Breast epithelium (tissue), 3 donors: ENCODE measurements around the gene KHDC4.

Source experiments
- CTCF ChIP-seq, 3 donors: fragments of 450-650 bp; IDR thresholded peaks; one replicate each; pipeline ENCODE4 v1.5.1; 2016 to 2017; ENCODE audit warnings: antibody characterized with exemption in 3 of 3, mild to moderate bottlenecking in 3 of 3, moderate library complexity in 3 of 3
- POLR2AphosphoS5 ChIP-seq, 3 donors: sonication (generic); formaldehyde crosslinking; IDR thresholded peaks; one replicate each; pipeline ENCODE4 v1.6.1; 2017; ENCODE audit warnings: antibody characterized with exemption in 3 of 3

DNA sequence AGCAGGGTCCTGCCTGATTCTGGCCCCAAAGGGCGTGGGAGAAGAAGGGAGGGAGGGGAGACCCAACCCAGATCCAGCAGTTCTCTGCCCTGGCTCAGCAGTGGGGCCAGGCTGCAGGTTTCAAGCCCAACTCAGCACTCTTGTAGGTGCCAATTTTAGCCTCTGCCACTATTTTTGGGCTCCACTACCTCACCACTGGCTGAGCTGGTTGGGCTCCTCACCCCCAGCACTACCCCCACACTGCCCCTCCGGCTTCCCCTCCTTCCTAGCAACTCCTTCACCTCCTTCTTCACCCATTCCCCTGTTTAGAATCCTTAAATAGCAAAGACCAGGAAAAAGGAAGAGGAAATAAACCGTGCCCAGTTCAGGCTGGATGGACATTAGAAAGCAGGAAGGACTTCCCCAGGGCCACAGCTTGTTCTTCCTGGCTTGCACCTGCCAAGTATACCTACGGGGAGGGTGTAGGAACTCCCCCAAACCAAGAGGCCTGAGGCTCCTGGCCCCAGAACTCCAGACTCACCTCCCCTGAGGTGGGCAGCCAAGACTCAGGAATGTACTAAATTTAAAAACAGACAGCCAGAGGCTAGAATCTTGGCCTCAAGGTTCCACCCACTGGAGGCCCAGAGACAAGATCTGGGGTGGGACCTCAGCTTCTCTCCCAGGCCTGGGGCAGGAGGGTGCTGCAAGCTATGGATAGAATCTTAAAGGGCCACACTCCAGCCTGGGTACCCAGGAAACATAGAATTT is 45.6 kb upstream of the KHDC4 start:
- no peak for TF ChIP-seq CTCF (IDR thresholded peaks at IDR 0.05)
- no peak for TF ChIP-seq POLR2AphosphoS5 (IDR thresholded peaks at IDR 0.05)
